Measurements from ENCODE around the gene SLC39A9.

GRCh38 chr14:69439521-69440270 is 41.2 kb downstream of the SLC39A9 start:
- no peak for TF ChIP-seq CTCF (IDR thresholded peaks at IDR 0.05; ENCODE audit: poor library complexity)
- TF ChIP-seq EZH2 (IDR thresholded peaks at IDR 0.05; ENCODE audit: borderline replicate concordance) = no peak
- TF ChIP-seq EZH2phosphoT487 (IDR thresholded peaks at IDR 0.05; ENCODE audit: low read depth, severe bottlenecking, unreplicated experiment) = no peak

Data from hepatocyte (in vitro differentiated cells).